Fibroblast of peridontal ligament (primary cell): ENCODE data around the gene ZNF593OS.

Source experiments
- DNase-seq: peaks from one replicate; pipeline ENCODE4 v3.0.0-alpha.2; 2010; ENCODE audit errors: extremely low read depth

The ZNF593OS gene

GRCh38 chr1:26158908-26159742 lies 12.5 kb downstream of the ZNF593OS start, which contains the start of gene FAM110D:
TSS of gene FAM110D (plus strand) at chr1:26159079. CDS start at chr1:26161292, 2,213 bp downstream.
- DNase-seq = no peak

- no peak for DNase-seq
Observed at GRCh38 chr1:26158271-26158907, 13.2 kb downstream of the ZNF593OS start.

GRCh38 chr1:26156285-26157038 lies 15.2 kb downstream of the ZNF593OS start:
- no peak for DNase-seq

- no peak for DNase-seq
Observed at GRCh38 chr1:26155370-26156284, 16.0 kb downstream of the ZNF593OS start.

- DNase-seq = no peak
Observed at GRCh38 chr1:26154750-26155149, 16.9 kb downstream of the ZNF593OS start.

- no peak for DNase-seq
Observed at GRCh38 chr1:26153966-26154532, 17.6 kb downstream of the ZNF593OS start.

- DNase-seq = no peak
Observed at GRCh38 chr1:26148887-26149286, 22.7 kb downstream of the ZNF593OS start.

GRCh38 chr1:26145960-26146294 lies 25.7 kb downstream of the ZNF593OS start:
- no peak for DNase-seq

- peak; percentile 86 for DNase-seq
Observed at GRCh38 chr1:26145041-26145959, 26.3 kb downstream of the ZNF593OS start.

GRCh38 chr1:26142159-26142558 lies 29.5 kb downstream of the ZNF593OS start:
- DNase-seq = no peak

- DNase-seq = no peak
Observed at GRCh38 chr1:26138974-26139558, 32.6 kb downstream of the ZNF593OS start.

- no peak for DNase-seq
Observed at GRCh38 chr1:26134466-26134865, 37.2 kb downstream of the ZNF593OS start.

GRCh38 chr1:26132834-26133167 lies 38.8 kb downstream of the ZNF593OS start:
- no peak for DNase-seq

- DNase-seq = no peak
Observed at GRCh38 chr1:26132128-26132833, 39.4 kb downstream of the ZNF593OS start.

- no peak for DNase-seq
Observed at GRCh38 chr1:26130695-26131094, 40.9 kb downstream of the ZNF593OS start.

- no peak for DNase-seq
Observed at GRCh38 chr1:26129778-26130177, 41.9 kb downstream of the ZNF593OS start.

- DNase-seq = no peak
Observed at GRCh38 chr1:26127235-26128163, 44.1 kb downstream of the ZNF593OS start.
